H9 (cell line): ENCODE measurements around the gene HSD17B2. TPM values are rescaled to one million over a fixed set of nuclear protein-coding genes. Genes with fewer than 3 reads are reported as not detected.

Experiments used
- DNase-seq: peaks from one replicate; pipeline ENCODE4 v3.0.0-alpha.2; 2017
- H2AFZ ChIP-seq: one replicate; pipeline ENCODE4 v1.6.1; 2013; ENCODE audit warnings: mild to moderate bottlenecking, low read length, control low read depth, moderate library complexity
- H2AK5ac ChIP-seq: 2 replicates; pipeline ENCODE4 v1.6.1; 2013; ENCODE audit warnings: low read length, control low read depth, mixed read lengths; ENCODE audit not compliant: insufficient read length
- H2BK120ac ChIP-seq: one replicate; pipeline ENCODE4 v1.6.1; 2013; ENCODE audit warnings: low read depth, mild to moderate bottlenecking, low read length, control low read depth, inconsistent platforms; ENCODE audit not compliant: poor library complexity, severe bottlenecking
- H2BK12ac ChIP-seq: 2 replicates; pipeline ENCODE4 v1.6.1; 2013; ENCODE audit warnings: low read length, control low read depth, mixed read lengths, low read depth; ENCODE audit not compliant: insufficient read length
- H2BK15ac ChIP-seq: 2 replicates; pipeline ENCODE4 v1.6.1; 2013; ENCODE audit warnings: low read depth, low read length, control low read depth
- H2BK20ac ChIP-seq: one replicate; pipeline ENCODE4 v1.6.1; 2013; ENCODE audit warnings: low read depth, mild to moderate bottlenecking, low read length, control low read depth, inconsistent platforms; ENCODE audit not compliant: poor library complexity, severe bottlenecking
- H2BK5ac ChIP-seq: 2 replicates; pipeline ENCODE4 v1.6.1; 2013; ENCODE audit warnings: low read length, control low read depth, mixed read lengths; ENCODE audit not compliant: insufficient read length
- H3K14ac ChIP-seq: 2 replicates; pipeline ENCODE4 v1.6.1; 2013; ENCODE audit warnings: low read length, control low read depth; ENCODE audit not compliant: insufficient read depth
- H3K18ac ChIP-seq: 2 replicates; pipeline ENCODE4 v1.6.1; 2013; ENCODE audit warnings: low read depth, mild to moderate bottlenecking, mixed read lengths, low read length, control low read depth; ENCODE audit not compliant: insufficient read length
- H3K23ac ChIP-seq: 2 replicates; pipeline ENCODE4 v1.6.1; 2013; ENCODE audit warnings: low read length, control low read depth, mixed read lengths, low read depth; ENCODE audit not compliant: insufficient read length
- H3K23me2 ChIP-seq: 2 replicates; pipeline ENCODE4 v1.6.1; 2013; ENCODE audit warnings: low read depth, mild to moderate bottlenecking, mixed read lengths, low read length, control low read depth; ENCODE audit not compliant: insufficient read length, poor library complexity, severe bottlenecking
- H3K27ac ChIP-seq: 2 replicates; pipeline ENCODE4 v1.5.1; 2013; ENCODE audit warnings: low read length, control low read depth, mixed read lengths, low read depth; ENCODE audit not compliant: insufficient read length
- H3K27me3 ChIP-seq: 2 replicates; pipeline ENCODE4 v1.6.1; 2013; ENCODE audit warnings: low read length, control low read depth, inconsistent platforms; ENCODE audit not compliant: insufficient read depth
- H3K4ac ChIP-seq: 2 replicates; pipeline ENCODE4 v1.6.1; 2013; ENCODE audit warnings: low read depth, mild to moderate bottlenecking, control low read depth, inconsistent platforms, low read length, moderate library complexity
- H3K4me1 ChIP-seq: 2 replicates; pipeline ENCODE4 v1.6.1; 2013; ENCODE audit warnings: low read length, control low read depth, inconsistent platforms; ENCODE audit not compliant: insufficient read depth
- H3K4me2 ChIP-seq: 2 replicates; pipeline ENCODE4 v1.6.1; 2013; ENCODE audit warnings: low read length, control low read depth, mixed read lengths; ENCODE audit not compliant: insufficient read length, insufficient read depth
- H3K56ac ChIP-seq: 2 replicates; pipeline ENCODE4 v1.6.1; 2013; ENCODE audit warnings: low read depth, mild to moderate bottlenecking, mixed read lengths, low read length, control low read depth; ENCODE audit not compliant: insufficient read length
- H3K79me1 ChIP-seq: 2 replicates; pipeline ENCODE4 v1.6.1; 2013; ENCODE audit warnings: low read depth, mild to moderate bottlenecking, moderate library complexity, low read length, control low read depth, inconsistent platforms; ENCODE audit not compliant: insufficient read depth, poor library complexity, severe bottlenecking
- H3K79me2 ChIP-seq: 2 replicates; pipeline ENCODE4 v1.6.1; 2013; ENCODE audit warnings: low read length, control low read depth, inconsistent platforms; ENCODE audit not compliant: insufficient read depth
- H3K9ac ChIP-seq: 2 replicates; pipeline ENCODE4 v1.6.1; 2013; ENCODE audit warnings: low read length, control low read depth, mixed read lengths; ENCODE audit not compliant: insufficient read length; ENCODE audit errors: extremely low read depth
- H3K9me3 ChIP-seq: one replicate; pipeline ENCODE4 v1.6.1; 2013; ENCODE audit warnings: low read depth, low read length, inconsistent platforms; ENCODE audit not compliant: control insufficient read depth
- H3T11ph ChIP-seq: one replicate; pipeline ENCODE4 v1.6.1; 2013; ENCODE audit warnings: mild to moderate bottlenecking, low read length, control low read depth, inconsistent platforms
- H4K20me1 ChIP-seq: one replicate; pipeline ENCODE4 v1.6.1; 2013; ENCODE audit not compliant: control insufficient read depth, insufficient read length, insufficient read depth
- H4K5ac ChIP-seq: 2 replicates; pipeline ENCODE4 v1.6.1; 2013; ENCODE audit warnings: low read depth, mild to moderate bottlenecking, mixed read lengths, low read length, control low read depth; ENCODE audit not compliant: insufficient read length
- H4K8ac ChIP-seq: replicated peaks from 2 replicates; pipeline ENCODE4 v1.6.1; 2013; ENCODE audit warnings: low read length, control low read depth, mixed read lengths, low read depth; ENCODE audit not compliant: insufficient read length
- H4K91ac ChIP-seq: 2 replicates; pipeline ENCODE4 v1.6.1; 2013; ENCODE audit warnings: low read depth, mild to moderate bottlenecking, moderate library complexity, mixed read lengths, low read length, control low read depth; ENCODE audit not compliant: insufficient read length
- H3K27ac Mint-ChIP-seq, 3 experiments: 2 replicates in 2 of 3; 3 replicates in 1 of 3; pipeline ENCODE4 v1.8.0; 2020 to 2021; ENCODE audit warnings: mixed read lengths in 3 of 3, mild to moderate bottlenecking in 1 of 3, moderate library complexity in 1 of 3
- H3K27me3 Mint-ChIP-seq: 2 replicates; pipeline ENCODE4 v1.8.0; 2021; ENCODE audit warnings: low read depth, mild to moderate bottlenecking, moderate library complexity, mixed read lengths
- H3K36me3 Mint-ChIP-seq, 3 experiments: 2 replicates in 2 of 3; 3 replicates in 1 of 3; pipeline ENCODE4 v1.8.0; 2020 to 2021; ENCODE audit warnings: low read depth in 3 of 3, mixed read lengths in 3 of 3; ENCODE audit not compliant: insufficient read depth in 1 of 3
- H3K4me1 Mint-ChIP-seq, 2 experiments: 2 replicates each; pipeline ENCODE4 v1.8.0; 2020; ENCODE audit warnings: mixed read lengths in 2 of 2
- H3K4me3 Mint-ChIP-seq, 2 experiments: 2 replicates in 1 of 2; 3 replicates in 1 of 2; pipeline ENCODE4 v1.8.0; 2020 to 2021; ENCODE audit warnings: mild to moderate bottlenecking in 2 of 2, mixed read lengths in 2 of 2, moderate library complexity in 1 of 2
- H3K9me3 Mint-ChIP-seq, 2 experiments: 2 replicates in 1 of 2; 3 replicates in 1 of 2; pipeline ENCODE4 v1.8.0; 2020; ENCODE audit warnings: mild to moderate bottlenecking in 2 of 2, mixed read lengths in 2 of 2, moderate library complexity in 1 of 2
- CTCF ChIP-seq: fragments of 200-600 bp; sonication (generic); conservative IDR thresholded peaks from 3 replicates; pipeline ENCODE4 v1.8.0; 2021; ENCODE audit warnings: antibody characterized with exemption, mild to moderate bottlenecking
- WGBS: extraction: QIAGEN DNeasy Blood & Tissue Kit; methylation state at CpG from one replicate; pipeline ENCODE4 v1.1.7; 2013; ENCODE audit warnings: missing lambda C conversion rate, low lambda C conversion rate, mixed read lengths; ENCODE audit not compliant: insufficient read length; ENCODE audit errors: extremely low coverage; 5-methylcytosine and 5-hydroxymethylcytosine counted together
- total RNA-seq: library from RNA; stranded (reverse); gene quantifications from 2 replicates; pipeline ENCODE4 v1.2.1, GENCODE V29; 2021

HSD17B2 gene
- total RNA-seq, 1 experiment from 2014 or later = not detected

DNA sequence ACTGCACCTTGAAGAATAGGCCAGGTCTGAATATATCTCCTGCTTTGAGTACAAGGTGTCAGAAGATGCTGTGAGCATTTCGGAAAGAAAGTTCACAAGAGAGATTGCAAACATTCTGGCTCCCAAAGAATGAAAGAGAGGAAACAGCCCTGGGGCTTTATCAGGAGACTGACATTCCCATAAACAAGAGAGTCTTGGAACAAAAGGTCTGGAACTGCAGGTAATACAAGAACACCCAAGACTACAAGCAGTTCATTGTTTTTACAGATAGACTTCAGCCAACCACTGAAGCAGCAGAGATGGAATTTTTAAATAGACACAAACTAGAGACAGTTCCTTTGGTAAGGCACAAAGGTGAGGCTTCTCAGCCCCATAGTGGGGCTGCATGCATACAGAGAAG is 14.4 kb downstream of the HSD17B2 start:
- no peak overlapping the region for H2BK15ac ChIP-seq
- WGBS = no CpG with 5 or more reads among the region's 1 CpG
- no peak overlapping the region for H3K4me2 ChIP-seq
- H3K27me3 ChIP-seq = 0 out of 2 replicates have a peak, but pooled peaks cover 2% of the 10 kb centered on the region
- H2AFZ ChIP-seq = no peak overlapping the region
- no peaks in the 10 kb centered on the region for H4K20me1 ChIP-seq
- no peak overlapping the region for H2BK120ac ChIP-seq
- H3K36me3 Mint-ChIP-seq = no peaks in the 10 kb centered on the region
- no peak overlapping the region for H3K18ac ChIP-seq
- no peak overlapping the region for H2BK20ac ChIP-seq
- H3K27me3 Mint-ChIP-seq = peaks cover 5% of the 10 kb centered on the region; the same call in 1 of the 2 replicates
- no peak overlapping the region for H4K91ac ChIP-seq
- H3K27ac ChIP-seq = no peak overlapping the region
- no peak for DNase-seq
- no peak overlapping the region for H3K14ac ChIP-seq
- no peaks in the 10 kb centered on the region for H3K9me3 ChIP-seq
- H2BK12ac ChIP-seq = no peak overlapping the region
- H2AK5ac ChIP-seq = no peak overlapping the region
- H3K9me3 Mint-ChIP-seq = no peaks in the 10 kb centered on the region
- no peak overlapping the region for H3T11ph ChIP-seq
- no peak overlapping the region for H4K8ac ChIP-seq
- H3K4ac ChIP-seq = no peak overlapping the region
- no peak overlapping the region for H3K9ac ChIP-seq
- no peaks in the 10 kb centered on the region; a peak in 1 of 4 replicates for H3K4me1 Mint-ChIP-seq
- H3K4me3 Mint-ChIP-seq = no peak overlapping the region
- H4K5ac ChIP-seq = no peak overlapping the region
- no peak overlapping the region for H2BK5ac ChIP-seq
- H3K79me2 ChIP-seq = no peaks in the 10 kb centered on the region
- no peak overlapping the region for H3K23ac ChIP-seq
- no peaks in the 10 kb centered on the region for H3K4me1 ChIP-seq
- H3K79me1 ChIP-seq = no peaks in the 10 kb centered on the region
- H3K56ac ChIP-seq = no peak overlapping the region
- H3K23me2 ChIP-seq = no peaks in the 10 kb centered on the region
- no peak for TF ChIP-seq CTCF
- H3K27ac Mint-ChIP-seq = no peak overlapping the region
